ENCODE results near the gene LPIN1.

- no peak for TF ChIP-seq CTCF (IDR thresholded peaks at IDR 0.05)
- TF ChIP-seq POLR2AphosphoS5 (IDR thresholded peaks at IDR 0.05), result no peak
Observed at GRCh38 chr2:11869391-11869991, 123.1 kb downstream of the LPIN1 start.
